ENCODE measurements around the gene DNAH17. TPM values are rescaled to one million over a fixed set of nuclear protein-coding genes. Genes with fewer than 3 reads are reported as not detected.

The DNAH17 gene
- total and polyA plus RNA-seq, 2 of the 13 experiments (the other 11 are each of a cell fraction or from before 2014, with no cell fraction given) = 0.86 to 1.6 TPM

- peak; percentile 4; the same call in 1 of the 2 replicates for TF ChIP-seq STAG1 (CRISPR knock-in tag; IDR thresholded peaks at IDR 0.05)
- TF ChIP-seq, protein P1, sequence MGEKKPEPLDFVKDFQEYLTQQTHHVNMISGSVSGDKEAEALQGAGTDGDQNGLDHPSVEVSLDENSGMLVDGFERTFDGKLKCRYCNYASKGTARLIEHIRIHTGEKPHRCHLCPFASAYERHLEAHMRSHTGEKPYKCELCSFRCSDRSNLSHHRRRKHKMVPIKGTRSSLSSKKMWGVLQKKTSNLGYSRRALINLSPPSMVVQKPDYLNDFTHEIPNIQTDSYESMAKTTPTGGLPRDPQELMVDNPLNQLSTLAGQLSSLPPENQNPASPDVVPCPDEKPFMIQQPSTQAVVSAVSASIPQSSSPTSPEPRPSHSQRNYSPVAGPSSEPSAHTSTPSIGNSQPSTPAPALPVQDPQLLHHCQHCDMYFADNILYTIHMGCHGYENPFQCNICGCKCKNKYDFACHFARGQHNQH (CRISPR knock-in tag; IDR thresholded peaks at IDR 0.05) = no peak
- TF ChIP-seq IRF2 (CRISPR knock-in tag; IDR thresholded peaks at IDR 0.05) = peak; percentile 49; the same call in 1 of the 2 replicates
- no peak for TF ChIP-seq HOXD1 (CRISPR knock-in tag; IDR thresholded peaks at IDR 0.05)
- no peak for TF ChIP-seq ZNF878 (CRISPR knock-in tag; IDR thresholded peaks at IDR 0.05)
- TF ChIP-seq ASH2L (IDR thresholded peaks at IDR 0.05; ENCODE audit: insufficient read length, low read depth, low read length) = peak; percentile 25
- 0 out of 2 replicates have a peak, but pooled peaks have one; percentile 18 for TF ChIP-seq TEF (CRISPR knock-in tag; IDR thresholded peaks at IDR 0.05)
- TF ChIP-seq TAF1 (CRISPR knock-in tag; IDR thresholded peaks at IDR 0.05) = no peak
- TF ChIP-seq SAP130 (CRISPR knock-in tag; IDR thresholded peaks at IDR 0.05; ENCODE audit: low read depth) = 0 out of 2 replicates have a peak, but pooled peaks have one; percentile 19
- peak; percentile 55; the same call in 1 of the 2 replicates for TF ChIP-seq ZMYM3 (CRISPR knock-in tag; IDR thresholded peaks at IDR 0.05)
- no peak for TF ChIP-seq RXRA (CRISPR knock-in tag; IDR thresholded peaks at IDR 0.05)
- TF ChIP-seq ZNF713 (CRISPR knock-in tag; IDR thresholded peaks at IDR 0.05) = no peak
- TF ChIP-seq ZNF780A (CRISPR knock-in tag; IDR thresholded peaks at IDR 0.05) = no peak
- TF ChIP-seq, protein P2, sequence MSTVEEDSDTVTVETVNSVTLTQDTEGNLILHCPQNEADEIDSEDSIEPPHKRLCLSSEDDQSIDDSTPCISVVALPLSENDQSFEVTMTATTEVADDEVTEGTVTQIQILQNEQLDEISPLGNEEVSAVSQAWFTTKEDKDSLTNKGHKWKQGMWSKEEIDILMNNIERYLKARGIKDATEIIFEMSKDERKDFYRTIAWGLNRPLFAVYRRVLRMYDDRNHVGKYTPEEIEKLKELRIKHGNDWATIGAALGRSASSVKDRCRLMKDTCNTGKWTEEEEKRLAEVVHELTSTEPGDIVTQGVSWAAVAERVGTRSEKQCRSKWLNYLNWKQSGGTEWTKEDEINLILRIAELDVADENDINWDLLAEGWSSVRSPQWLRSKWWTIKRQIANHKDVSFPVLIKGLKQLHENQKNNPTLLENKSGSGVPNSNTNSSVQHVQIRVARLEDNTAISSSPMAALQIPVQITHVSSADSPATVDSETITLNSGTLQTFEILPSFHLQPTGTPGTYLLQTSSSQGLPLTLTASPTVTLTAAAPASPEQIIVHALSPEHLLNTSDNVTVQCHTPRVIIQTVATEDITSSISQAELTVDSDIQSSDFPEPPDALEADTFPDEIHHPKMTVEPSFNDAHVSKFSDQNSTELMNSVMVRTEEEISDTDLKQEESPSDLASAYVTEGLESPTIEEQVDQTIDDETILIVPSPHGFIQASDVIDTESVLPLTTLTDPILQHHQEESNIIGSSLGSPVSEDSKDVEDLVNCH (CRISPR knock-in tag; IDR thresholded peaks at IDR 0.05) = no peak
- no peak for TF ChIP-seq ARID5B (CRISPR knock-in tag; IDR thresholded peaks at IDR 0.05)
- TF ChIP-seq, protein P3, sequence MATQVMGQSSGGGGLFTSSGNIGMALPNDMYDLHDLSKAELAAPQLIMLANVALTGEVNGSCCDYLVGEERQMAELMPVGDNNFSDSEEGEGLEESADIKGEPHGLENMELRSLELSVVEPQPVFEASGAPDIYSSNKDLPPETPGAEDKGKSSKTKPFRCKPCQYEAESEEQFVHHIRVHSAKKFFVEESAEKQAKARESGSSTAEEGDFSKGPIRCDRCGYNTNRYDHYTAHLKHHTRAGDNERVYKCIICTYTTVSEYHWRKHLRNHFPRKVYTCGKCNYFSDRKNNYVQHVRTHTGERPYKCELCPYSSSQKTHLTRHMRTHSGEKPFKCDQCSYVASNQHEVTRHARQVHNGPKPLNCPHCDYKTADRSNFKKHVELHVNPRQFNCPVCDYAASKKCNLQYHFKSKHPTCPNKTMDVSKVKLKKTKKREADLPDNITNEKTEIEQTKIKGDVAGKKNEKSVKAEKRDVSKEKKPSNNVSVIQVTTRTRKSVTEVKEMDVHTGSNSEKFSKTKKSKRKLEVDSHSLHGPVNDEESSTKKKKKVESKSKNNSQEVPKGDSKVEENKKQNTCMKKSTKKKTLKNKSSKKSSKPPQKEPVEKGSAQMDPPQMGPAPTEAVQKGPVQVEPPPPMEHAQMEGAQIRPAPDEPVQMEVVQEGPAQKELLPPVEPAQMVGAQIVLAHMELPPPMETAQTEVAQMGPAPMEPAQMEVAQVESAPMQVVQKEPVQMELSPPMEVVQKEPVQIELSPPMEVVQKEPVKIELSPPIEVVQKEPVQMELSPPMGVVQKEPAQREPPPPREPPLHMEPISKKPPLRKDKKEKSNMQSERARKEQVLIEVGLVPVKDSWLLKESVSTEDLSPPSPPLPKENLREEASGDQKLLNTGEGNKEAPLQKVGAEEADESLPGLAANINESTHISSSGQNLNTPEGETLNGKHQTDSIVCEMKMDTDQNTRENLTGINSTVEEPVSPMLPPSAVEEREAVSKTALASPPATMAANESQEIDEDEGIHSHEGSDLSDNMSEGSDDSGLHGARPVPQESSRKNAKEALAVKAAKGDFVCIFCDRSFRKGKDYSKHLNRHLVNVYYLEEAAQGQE (IDR thresholded peaks at IDR 0.05; ENCODE audit: borderline replicate concordance in 1 of 2, low read depth in 1 of 2, low read length in 2 of 2) = no peak
- TF ChIP-seq ZNF510 (CRISPR knock-in tag; IDR thresholded peaks at IDR 0.05; ENCODE audit: low read depth) = no peak
- peak; percentile 35; the same call in 1 of the 2 replicates for TF ChIP-seq NFE2L2 (IDR thresholded peaks at IDR 0.05; ENCODE audit: low read length)
These were observed 128.7 kb downstream of the DNAH17 start (continued) for GRCh38 chr17:78448356-78448993.

All from HepG2 (cell line).